K562 (cell line): ENCODE results near the gene LRRC74B. TPM values are rescaled to one million over a fixed set of nuclear protein-coding genes. Genes with fewer than 3 reads are reported as not detected.
A peak's percentile ranks its signal among the peaks of the same experiment; 100 is the strongest.

Source experiments
- ASH1L ChIP-seq: fragments of 450-650 bp; IDR thresholded peaks from 2 replicates; pipeline ENCODE4 v1.6.1; 2018; ENCODE audit warnings: borderline replicate concordance, mild to moderate bottlenecking, low read depth; ENCODE audit not compliant: partially characterized antibody
- ATF3 ChIP-seq, 2 experiments: fragments of 450-650 bp in 1 of 2; sonication (generic) in 1 of 2; formaldehyde crosslinking in 1 of 2; IDR thresholded peaks in 1 of 2; conservative IDR thresholded peaks in 1 of 2; 2 replicates each; pipeline versions ENCODE4 v1.6.1 to v1.8.1; 2016 to 2023; ENCODE audit warnings: mild to moderate bottlenecking in 2 of 2, moderate library complexity in 2 of 2, inconsistent platforms in 1 of 2, missing genetic modification reagents in 1 of 2
- ETS2 ChIP-seq: IDR thresholded peaks from 2 replicates; pipeline ENCODE4 v1.6.1; 2016; ENCODE audit warnings: borderline replicate concordance, missing genetic modification characterization, mild to moderate bottlenecking, moderate library complexity, missing compliant biosample characterization; ENCODE audit not compliant: poor library complexity, severe bottlenecking
- FOXO4 ChIP-seq: fragments of 450-650 bp; formaldehyde crosslinking; IDR thresholded peaks from 2 replicates; pipeline ENCODE4 v1.4.0; 2020; ENCODE audit warnings: mild to moderate bottlenecking, moderate library complexity
- GABPB1 ChIP-seq: sonication (generic); formaldehyde crosslinking; IDR thresholded peaks from 2 replicates; pipeline ENCODE4 v1.8.0; 2022; ENCODE audit warnings: mild to moderate bottlenecking, missing genetic modification reagents
- HMGXB4 ChIP-seq: sonication (generic); formaldehyde crosslinking; IDR thresholded peaks from 2 replicates; pipeline ENCODE4 v1.8.1; 2023; ENCODE audit warnings: mild to moderate bottlenecking, missing genetic modification reagents
- KHSRP ChIP-seq: fragments of 450-650 bp; IDR thresholded peaks from 2 replicates; pipeline ENCODE4 v1.6.1; 2017
- LEF1 ChIP-seq: fragments of 450-650 bp; IDR thresholded peaks from 2 replicates; pipeline ENCODE4 v1.6.1; 2016; ENCODE audit warnings: mild to moderate bottlenecking
- NUFIP1 ChIP-seq: fragments of 450-650 bp; IDR thresholded peaks from 2 replicates; pipeline ENCODE4 v1.6.1; 2018; ENCODE audit not compliant: partially characterized antibody
- PCBP1 ChIP-seq: fragments of 200-400 bp; formaldehyde crosslinking; IDR thresholded peaks from 2 replicates; pipeline ENCODE4 v1.6.1; 2018; ENCODE audit warnings: mild to moderate bottlenecking, low read depth, low read length; ENCODE audit not compliant: poor library complexity, severe bottlenecking
- PCBP2 ChIP-seq: fragments of 200-400 bp; formaldehyde crosslinking; IDR thresholded peaks from 2 replicates; pipeline ENCODE4 v1.6.1; 2018; ENCODE audit warnings: low read length, low read depth, mild to moderate bottlenecking, moderate library complexity; ENCODE audit not compliant: poor library complexity, severe bottlenecking
- RCOR1 ChIP-seq, 2 experiments: IDR thresholded peaks; 2 replicates each; pipeline ENCODE4 v1.6.1; 2012; ENCODE audit warnings: low read depth in 2 of 2, low read length in 2 of 2, borderline replicate concordance in 1 of 2, improper control_type of control experiment in 1 of 2
- TCF15 ChIP-seq: fragments of 250-450 bp; sonication (Bioruptor Pico); IDR thresholded peaks from 2 replicates; pipeline ENCODE4 v1.8.0; 2022; ENCODE audit warnings: moderate library complexity, mild to moderate bottlenecking, inconsistent platforms
- ZBTB43 ChIP-seq: sonication (generic); formaldehyde crosslinking; IDR thresholded peaks from 2 replicates; pipeline ENCODE4 v1.8.0; 2023; ENCODE audit warnings: mild to moderate bottlenecking, missing genetic modification reagents
- ZKSCAN8 ChIP-seq: fragments of 200-800 bp; sonication (Bioruptor generic); IDR thresholded peaks from 2 replicates; pipeline ENCODE4 v1.6.1; 2016; ENCODE audit warnings: missing genetic modification characterization, missing compliant biosample characterization
- ZNF316 ChIP-seq: fragments of 450-650 bp; IDR thresholded peaks from 2 replicates; pipeline ENCODE4 v1.6.1; 2016
- ZNF395 ChIP-seq: fragments of 200-800 bp; sonication (Bioruptor generic); IDR thresholded peaks from 2 replicates; pipeline ENCODE4 v1.6.1; 2017; ENCODE audit warnings: missing genetic modification characterization, missing compliant biosample characterization
- ZNF584 ChIP-seq: fragments of 200-800 bp; sonication (Bioruptor generic); IDR thresholded peaks from 2 replicates; pipeline ENCODE4 v1.6.1; 2016; ENCODE audit warnings: low read depth, mild to moderate bottlenecking, missing genetic modification characterization, missing compliant biosample characterization
- ZNF766 ChIP-seq: fragments of 200-800 bp; sonication (Bioruptor generic); conservative IDR thresholded peaks from 2 replicates; pipeline ENCODE4 v1.6.1; 2016; ENCODE audit warnings: missing genetic modification characterization, missing compliant biosample characterization
- polyA plus RNA-seq, 8 experiments: library from polyadenylated mRNA; depleted of rRNA in 4 of 8; stranded (reverse) in 5 of 8; unstranded in 3 of 8; fragments of >200 nt; fragmentation: Nextera tagmentation in 2 of 8; fragmentation: Illumina TruSeq in 1 of 8; extraction: Ambion mirVana in 2 of 8; extraction: Trizol in 1 of 8; gene quantifications; 2 replicates each; pipeline versions ENCODE4 v1.2.1 to v1.2.3, GENCODE V29; 2011 to 2014; ENCODE audit warnings: inconsistent platforms in 1 of 8, missing spikeins in 1 of 8
- total RNA-seq, 7 experiments: library from RNA; depleted of rRNA in 6 of 7; stranded (reverse); fragments of >200 nt in 6 of 7; fragmentation: Illumina TruSeq in 2 of 7; extraction: Trizol in 2 of 7; gene quantifications; 2 replicates each; pipeline versions ENCODE4 v1.2.1 to v1.2.3, GENCODE V29; 2011 to 2021; ENCODE audit warnings: low replicate concordance in 1 of 7

LRRC74B gene
- total and polyA plus RNA-seq, 9 of the 15 experiments (the other 6 are each of a cell fraction or from before 2014, with no cell fraction given): not detected

- TF ChIP-seq ZNF584 (CRISPR knock-in tag): no peak
- TF ChIP-seq NUFIP1: no peak
- TF ChIP-seq ZKSCAN8 (CRISPR knock-in tag): no peak
- TF ChIP-seq ASH1L: no peak
- no peak for TF ChIP-seq GABPB1 (CRISPR knock-in tag)
- no peak for TF ChIP-seq ATF3 (IDR thresholded peaks at IDR 0.05)
- peak; percentile 91 for TF ChIP-seq ATF3 (CRISPR knock-in tag; conservative IDR thresholded peaks at IDR 0.05)
- no peak for TF ChIP-seq ZNF395 (CRISPR knock-in tag)
- peak in 1 of 2 experiments; percentile 99; a peak in 2 of 4 replicates for TF ChIP-seq RCOR1 (IDR thresholded peaks at IDR 0.05; ENCODE audit: borderline replicate concordance in 1 of 2, low read depth in 2 of 2, low read length in 2 of 2)
- TF ChIP-seq FOXO4 (CRISPR knock-in tag): peak; percentile 92; the same call in 1 of the 2 replicates
- 0 out of 2 replicates have a peak, but pooled peaks have one; percentile 77 for TF ChIP-seq TCF15 (CRISPR knock-in tag)
- no peak for TF ChIP-seq ZBTB43 (CRISPR knock-in tag)
- no peak for TF ChIP-seq ZNF766 (CRISPR knock-in tag)
- no peak for TF ChIP-seq KHSRP
- TF ChIP-seq PCBP1: peak; percentile 81
- TF ChIP-seq HMGXB4 (CRISPR knock-in tag): peak; percentile 87
- TF ChIP-seq ETS2: no peak
- no peak for TF ChIP-seq LEF1
- TF ChIP-seq PCBP2: no peak
- no peak for TF ChIP-seq ZNF316
Observed at GRCh38 chr22:21014202-21014725, 31.5 kb upstream of the LRRC74B start (continued).
